ENCODE data around the gene ACBD4.

Gene ACBD4

GRCh38 chr17:45177563-45177962 lies 42.1 kb downstream of the ACBD4 start:
- H3K27me3 ChIP-seq (replicated peaks; ENCODE audit: control insufficient read depth, insufficient read depth, low read length) = no peaks in the 10 kb centered on the region
- TF ChIP-seq CTCF (IDR thresholded peaks at IDR 0.05; ENCODE audit: insufficient read depth, low read length, poor library complexity, severe bottlenecking) = no peak
- H3K36me3 ChIP-seq (ENCODE audit: control insufficient read depth, insufficient read depth, low read length) = no peaks in the 10 kb centered on the region
- no peak for DNase-seq (ENCODE audit: extremely low read depth, insufficient read length)
- no peak overlapping the region for H3K4me3 ChIP-seq (replicated peaks; ENCODE audit: low read depth, low read length)

GRCh38 chr17:45184144-45184543 lies 48.7 kb downstream of the ACBD4 start:
- no peaks in the 10 kb centered on the region for H3K27me3 ChIP-seq (replicated peaks; ENCODE audit: control insufficient read depth, insufficient read depth, low read length)
- DNase-seq (ENCODE audit: extremely low read depth, insufficient read length) = no peak
- TF ChIP-seq CTCF (IDR thresholded peaks at IDR 0.05; ENCODE audit: insufficient read depth, low read length, poor library complexity, severe bottlenecking) = no peak
- no peak overlapping the region for H3K4me3 ChIP-seq (replicated peaks; ENCODE audit: low read depth, low read length)
- no peaks in the 10 kb centered on the region for H3K36me3 ChIP-seq (ENCODE audit: control insufficient read depth, insufficient read depth, low read length)

GRCh38 chr17:45186801-45187354 lies 51.4 kb downstream of the ACBD4 start:
- no peak for TF ChIP-seq CTCF (IDR thresholded peaks at IDR 0.05; ENCODE audit: insufficient read depth, low read length, poor library complexity, severe bottlenecking)
- Histone ChIP-seq H3K4me3 (replicated peaks; ENCODE audit: low read depth, low read length) (no peak overlapping the region), H3K36me3 (ENCODE audit: control insufficient read depth, insufficient read depth, low read length) (no peaks in the 10 kb centered on the region), H3K27me3 (replicated peaks; ENCODE audit: control insufficient read depth, insufficient read depth, low read length) (no peaks in the 10 kb centered on the region)
- no peak for DNase-seq (ENCODE audit: extremely low read depth, insufficient read length)

- Histone ChIP-seq H3K4me3 (replicated peaks; ENCODE audit: low read depth, low read length) (no peak overlapping the region), H3K36me3 (ENCODE audit: control insufficient read depth, insufficient read depth, low read length) (no peaks in the 10 kb centered on the region), H3K27me3 (replicated peaks; ENCODE audit: control insufficient read depth, insufficient read depth, low read length) (no peaks in the 10 kb centered on the region)
- no peak for TF ChIP-seq CTCF (IDR thresholded peaks at IDR 0.05; ENCODE audit: insufficient read depth, low read length, poor library complexity, severe bottlenecking)
- no peak for DNase-seq (ENCODE audit: extremely low read depth, insufficient read length)
These were observed 53.5 kb downstream of the ACBD4 start for GRCh38 chr17:45189009-45189408.

GRCh38 chr17:45190503-45191255 lies 55.2 kb downstream of the ACBD4 start:
- DNase-seq (ENCODE audit: extremely low read depth, insufficient read length) = no peak
- no peak for TF ChIP-seq CTCF (IDR thresholded peaks at IDR 0.05; ENCODE audit: insufficient read depth, low read length, poor library complexity, severe bottlenecking)
- H3K27me3 ChIP-seq (replicated peaks; ENCODE audit: control insufficient read depth, insufficient read depth, low read length) = no peaks in the 10 kb centered on the region
- no peaks in the 10 kb centered on the region for H3K36me3 ChIP-seq (ENCODE audit: control insufficient read depth, insufficient read depth, low read length)
- no peak overlapping the region for H3K4me3 ChIP-seq (replicated peaks; ENCODE audit: low read depth, low read length)
